Liver (tissue), 3 donors: ENCODE measurements around the gene APELA.

Experiments used
- NR2F2 ChIP-seq: IDR thresholded peaks from 2 replicates; pipeline ENCODE4 v1.6.1; 2016; ENCODE audit warnings: antibody characterized with exemption
- TF ChIP-seq, protein P1 (sequence below): fragments of 150-350 bp; IDR thresholded peaks from 2 replicates; pipeline ENCODE4 v1.5.1; 2017; ENCODE audit warnings: improper control_type of control experiment, low read depth, low read length; ENCODE audit not compliant: missing input control
- TF ChIP-seq, protein P2 (sequence below): IDR thresholded peaks from 2 replicates; pipeline ENCODE4 v1.6.1; 2016; ENCODE audit warnings: antibody characterized with exemption
- TF ChIP-seq, protein P3 (sequence below): IDR thresholded peaks from 2 replicates; pipeline ENCODE4 v1.6.1; 2016; ENCODE audit warnings: antibody characterized with exemption, mild to moderate bottlenecking
- donor health status: healthy.
- donor health status: healthy.

DNA sequence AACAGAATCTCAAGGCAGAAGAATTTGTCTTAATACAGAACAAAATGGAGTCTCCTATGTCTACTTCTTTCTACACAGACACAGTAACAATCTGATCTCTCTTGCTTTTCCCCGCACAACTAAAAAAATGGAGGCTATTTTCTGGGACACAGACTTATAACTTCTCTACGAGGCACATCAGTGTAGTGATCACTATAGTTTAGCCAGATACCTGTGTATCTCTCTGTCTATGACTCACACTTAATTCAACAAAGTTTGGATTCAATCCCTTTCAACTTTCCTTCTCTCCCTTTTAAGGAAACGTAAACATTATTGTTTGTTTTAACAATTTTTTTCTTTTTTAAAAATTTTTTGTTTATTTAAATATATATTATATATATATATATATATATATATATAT is 29.4 kb downstream of the APELA start:
- TF ChIP-seq, protein P1, sequence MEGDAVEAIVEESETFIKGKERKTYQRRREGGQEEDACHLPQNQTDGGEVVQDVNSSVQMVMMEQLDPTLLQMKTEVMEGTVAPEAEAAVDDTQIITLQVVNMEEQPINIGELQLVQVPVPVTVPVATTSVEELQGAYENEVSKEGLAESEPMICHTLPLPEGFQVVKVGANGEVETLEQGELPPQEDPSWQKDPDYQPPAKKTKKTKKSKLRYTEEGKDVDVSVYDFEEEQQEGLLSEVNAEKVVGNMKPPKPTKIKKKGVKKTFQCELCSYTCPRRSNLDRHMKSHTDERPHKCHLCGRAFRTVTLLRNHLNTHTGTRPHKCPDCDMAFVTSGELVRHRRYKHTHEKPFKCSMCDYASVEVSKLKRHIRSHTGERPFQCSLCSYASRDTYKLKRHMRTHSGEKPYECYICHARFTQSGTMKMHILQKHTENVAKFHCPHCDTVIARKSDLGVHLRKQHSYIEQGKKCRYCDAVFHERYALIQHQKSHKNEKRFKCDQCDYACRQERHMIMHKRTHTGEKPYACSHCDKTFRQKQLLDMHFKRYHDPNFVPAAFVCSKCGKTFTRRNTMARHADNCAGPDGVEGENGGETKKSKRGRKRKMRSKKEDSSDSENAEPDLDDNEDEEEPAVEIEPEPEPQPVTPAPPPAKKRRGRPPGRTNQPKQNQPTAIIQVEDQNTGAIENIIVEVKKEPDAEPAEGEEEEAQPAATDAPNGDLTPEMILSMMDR: no peak
- TF ChIP-seq, protein P2, sequence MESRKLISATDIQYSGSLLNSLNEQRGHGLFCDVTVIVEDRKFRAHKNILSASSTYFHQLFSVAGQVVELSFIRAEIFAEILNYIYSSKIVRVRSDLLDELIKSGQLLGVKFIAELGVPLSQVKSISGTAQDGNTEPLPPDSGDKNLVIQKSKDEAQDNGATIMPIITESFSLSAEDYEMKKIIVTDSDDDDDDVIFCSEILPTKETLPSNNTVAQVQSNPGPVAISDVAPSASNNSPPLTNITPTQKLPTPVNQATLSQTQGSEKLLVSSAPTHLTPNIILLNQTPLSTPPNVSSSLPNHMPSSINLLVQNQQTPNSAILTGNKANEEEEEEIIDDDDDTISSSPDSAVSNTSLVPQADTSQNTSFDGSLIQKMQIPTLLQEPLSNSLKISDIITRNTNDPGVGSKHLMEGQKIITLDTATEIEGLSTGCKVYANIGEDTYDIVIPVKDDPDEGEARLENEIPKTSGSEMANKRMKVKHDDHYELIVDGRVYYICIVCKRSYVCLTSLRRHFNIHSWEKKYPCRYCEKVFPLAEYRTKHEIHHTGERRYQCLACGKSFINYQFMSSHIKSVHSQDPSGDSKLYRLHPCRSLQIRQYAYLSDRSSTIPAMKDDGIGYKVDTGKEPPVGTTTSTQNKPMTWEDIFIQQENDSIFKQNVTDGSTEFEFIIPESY: no peak
- TF ChIP-seq NR2F2: no peak
- TF ChIP-seq, protein P3, sequence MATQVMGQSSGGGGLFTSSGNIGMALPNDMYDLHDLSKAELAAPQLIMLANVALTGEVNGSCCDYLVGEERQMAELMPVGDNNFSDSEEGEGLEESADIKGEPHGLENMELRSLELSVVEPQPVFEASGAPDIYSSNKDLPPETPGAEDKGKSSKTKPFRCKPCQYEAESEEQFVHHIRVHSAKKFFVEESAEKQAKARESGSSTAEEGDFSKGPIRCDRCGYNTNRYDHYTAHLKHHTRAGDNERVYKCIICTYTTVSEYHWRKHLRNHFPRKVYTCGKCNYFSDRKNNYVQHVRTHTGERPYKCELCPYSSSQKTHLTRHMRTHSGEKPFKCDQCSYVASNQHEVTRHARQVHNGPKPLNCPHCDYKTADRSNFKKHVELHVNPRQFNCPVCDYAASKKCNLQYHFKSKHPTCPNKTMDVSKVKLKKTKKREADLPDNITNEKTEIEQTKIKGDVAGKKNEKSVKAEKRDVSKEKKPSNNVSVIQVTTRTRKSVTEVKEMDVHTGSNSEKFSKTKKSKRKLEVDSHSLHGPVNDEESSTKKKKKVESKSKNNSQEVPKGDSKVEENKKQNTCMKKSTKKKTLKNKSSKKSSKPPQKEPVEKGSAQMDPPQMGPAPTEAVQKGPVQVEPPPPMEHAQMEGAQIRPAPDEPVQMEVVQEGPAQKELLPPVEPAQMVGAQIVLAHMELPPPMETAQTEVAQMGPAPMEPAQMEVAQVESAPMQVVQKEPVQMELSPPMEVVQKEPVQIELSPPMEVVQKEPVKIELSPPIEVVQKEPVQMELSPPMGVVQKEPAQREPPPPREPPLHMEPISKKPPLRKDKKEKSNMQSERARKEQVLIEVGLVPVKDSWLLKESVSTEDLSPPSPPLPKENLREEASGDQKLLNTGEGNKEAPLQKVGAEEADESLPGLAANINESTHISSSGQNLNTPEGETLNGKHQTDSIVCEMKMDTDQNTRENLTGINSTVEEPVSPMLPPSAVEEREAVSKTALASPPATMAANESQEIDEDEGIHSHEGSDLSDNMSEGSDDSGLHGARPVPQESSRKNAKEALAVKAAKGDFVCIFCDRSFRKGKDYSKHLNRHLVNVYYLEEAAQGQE: no peak
